AG04449 (cell line): Measurements from ENCODE around the gene PPFIBP2.

Experiments used
- CTCF ChIA-PET: fragments of 350-600 bp; formaldehyde crosslinking; extraction: SDS; loops from one replicate; lab custom pipeline; 2021; ENCODE audit warnings: antibody characterized with exemption; lab: Yijun Ruan, JAX
- POLR2A ChIA-PET: fragments of 400-600, 350-600 bp; formaldehyde crosslinking; extraction: SDS; loops from one replicate; lab custom pipeline; 2020; ENCODE audit warnings: antibody characterized with exemption, inconsistent platforms; lab: Yijun Ruan, JAX
- DNase-seq: peaks from one replicate; pipeline ENCODE4 v3.0.0-alpha.2; 2010; ENCODE audit warnings: low read depth, low spot score
- H3K4me3 ChIP-seq: 2 replicates; pipeline ENCODE4 v1.5.1; 2011; ENCODE audit warnings: low read depth, mild to moderate bottlenecking, control low read depth, low read length
- TF ChIP-seq, protein P1 (sequence below): IDR thresholded peaks from one replicate; pipeline ENCODE4 v1.5.1; 2011; ENCODE audit warnings: mild to moderate bottlenecking, moderate library complexity, low read length, control low read depth, inconsistent platforms; ENCODE audit not compliant: insufficient read depth; ENCODE audit errors: missing control alignments

PPFIBP2 gene

DNA sequence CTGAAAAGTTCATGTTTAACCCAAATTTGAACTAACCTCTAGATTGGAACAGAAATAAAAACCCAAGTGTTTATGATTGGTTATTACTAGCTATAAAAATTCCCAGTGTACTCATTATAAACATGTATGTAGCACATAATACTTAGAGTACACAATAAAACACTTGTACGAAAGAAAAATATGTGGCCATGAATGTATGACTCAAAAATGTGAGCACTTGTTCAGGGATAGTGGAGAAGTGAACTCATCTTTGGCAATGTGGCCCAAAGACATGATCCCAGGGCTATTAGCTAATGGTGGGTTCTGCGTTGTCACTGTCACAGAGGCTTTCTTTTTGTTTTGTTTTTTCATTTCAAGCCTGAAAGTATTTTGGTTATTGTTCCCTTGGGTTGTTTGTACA lies 72.0 kb downstream of the PPFIBP2 start:
- H3K4me3 ChIP-seq, result no peak overlapping the region
- ChIA-PET POLR2A (no interaction called here), CTCF (interaction anchor here (1.1 to 7.5 kb wide), 2 partner anchors 14 to 80 kb away, joined by 3 to 54 read pairs; no protein-coding TSS in a partner anchor)
- DNase-seq, result no peak
- TF ChIP-seq, protein P1, sequence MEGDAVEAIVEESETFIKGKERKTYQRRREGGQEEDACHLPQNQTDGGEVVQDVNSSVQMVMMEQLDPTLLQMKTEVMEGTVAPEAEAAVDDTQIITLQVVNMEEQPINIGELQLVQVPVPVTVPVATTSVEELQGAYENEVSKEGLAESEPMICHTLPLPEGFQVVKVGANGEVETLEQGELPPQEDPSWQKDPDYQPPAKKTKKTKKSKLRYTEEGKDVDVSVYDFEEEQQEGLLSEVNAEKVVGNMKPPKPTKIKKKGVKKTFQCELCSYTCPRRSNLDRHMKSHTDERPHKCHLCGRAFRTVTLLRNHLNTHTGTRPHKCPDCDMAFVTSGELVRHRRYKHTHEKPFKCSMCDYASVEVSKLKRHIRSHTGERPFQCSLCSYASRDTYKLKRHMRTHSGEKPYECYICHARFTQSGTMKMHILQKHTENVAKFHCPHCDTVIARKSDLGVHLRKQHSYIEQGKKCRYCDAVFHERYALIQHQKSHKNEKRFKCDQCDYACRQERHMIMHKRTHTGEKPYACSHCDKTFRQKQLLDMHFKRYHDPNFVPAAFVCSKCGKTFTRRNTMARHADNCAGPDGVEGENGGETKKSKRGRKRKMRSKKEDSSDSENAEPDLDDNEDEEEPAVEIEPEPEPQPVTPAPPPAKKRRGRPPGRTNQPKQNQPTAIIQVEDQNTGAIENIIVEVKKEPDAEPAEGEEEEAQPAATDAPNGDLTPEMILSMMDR, result no peak

DNA sequence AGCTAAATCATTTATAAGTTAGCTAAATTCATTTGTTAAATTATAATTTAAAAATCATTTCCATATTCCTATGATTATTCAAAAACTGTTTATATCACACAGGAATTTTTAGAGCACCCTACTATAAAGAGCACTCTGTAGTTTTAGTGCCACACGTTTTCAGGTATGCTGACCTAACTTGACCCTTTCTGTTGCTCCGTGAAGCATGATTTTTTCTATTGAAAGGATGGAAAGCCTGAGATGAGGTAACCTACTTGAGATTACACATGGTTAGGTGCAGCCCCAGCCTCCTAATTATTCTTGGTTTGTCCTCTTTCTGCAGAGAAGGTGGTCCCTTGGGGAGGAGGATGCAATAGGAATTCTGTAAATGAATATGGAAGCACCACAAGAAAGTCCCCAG lies 72.6 kb downstream of the PPFIBP2 start:
- TF ChIP-seq, protein P1, result no peak
- no peak for DNase-seq
- H3K4me3 ChIP-seq, result no peak overlapping the region
- CTCF ChIA-PET, result interaction anchor here (1.1 to 7.5 kb wide), 2 partner anchors 14 to 79 kb away, joined by 3 to 54 read pairs; no protein-coding TSS in a partner anchor
- POLR2A ChIA-PET, result no interaction called here

DNA sequence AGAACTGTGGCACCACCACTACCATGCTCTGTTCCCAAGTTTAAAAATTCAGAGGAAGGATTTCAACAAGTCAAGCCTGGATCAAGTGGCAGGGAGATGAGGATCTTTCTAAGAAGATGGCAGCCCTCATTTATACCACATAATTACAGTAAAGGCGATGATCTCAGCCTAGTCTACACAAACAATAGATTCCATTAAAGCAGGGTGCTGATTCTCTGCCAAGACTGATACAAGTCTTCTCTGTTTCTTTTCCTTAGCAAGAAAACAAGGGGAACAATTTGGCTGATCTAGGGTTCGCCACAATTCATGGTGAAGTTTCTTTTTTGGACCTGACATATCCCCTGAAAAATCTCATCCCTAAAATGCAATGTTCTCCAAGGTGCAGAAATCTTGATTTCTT lies 73.9 kb downstream of the PPFIBP2 start:
- ChIA-PET CTCF (no interaction called here), POLR2A (no interaction called here)
- no peak for DNase-seq
- TF ChIP-seq, protein P1, result no peak
- no peak overlapping the region for H3K4me3 ChIP-seq

DNA sequence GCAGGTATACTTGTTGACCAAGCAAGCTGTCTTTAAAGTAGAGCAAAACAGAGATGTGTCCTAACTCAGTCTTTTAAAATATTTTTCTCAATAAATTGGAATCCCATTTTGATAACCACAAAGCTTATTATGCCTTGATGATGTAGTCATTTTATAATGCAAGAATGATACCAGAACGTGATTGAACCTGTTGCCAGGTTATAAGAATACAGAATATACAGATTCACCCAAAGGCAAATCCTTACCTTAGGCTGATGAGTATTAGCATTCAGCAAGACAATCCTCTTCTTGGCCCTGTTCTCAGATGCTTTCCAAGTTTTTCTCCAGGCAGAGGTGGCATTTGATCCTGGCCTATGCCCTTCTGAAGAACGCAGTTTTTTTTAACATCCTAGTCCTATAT lies 76.1 kb downstream of the PPFIBP2 start:
- TF ChIP-seq, protein P1, result no peak
- H3K4me3 ChIP-seq, result no peak overlapping the region
- POLR2A ChIA-PET, result no interaction called here
- DNase-seq, result no peak
- CTCF ChIA-PET, result interaction anchor here (0.7 kb wide), 1 partner anchor 12 kb away, joined by 3 read pairs; no protein-coding TSS in a partner anchor

DNA sequence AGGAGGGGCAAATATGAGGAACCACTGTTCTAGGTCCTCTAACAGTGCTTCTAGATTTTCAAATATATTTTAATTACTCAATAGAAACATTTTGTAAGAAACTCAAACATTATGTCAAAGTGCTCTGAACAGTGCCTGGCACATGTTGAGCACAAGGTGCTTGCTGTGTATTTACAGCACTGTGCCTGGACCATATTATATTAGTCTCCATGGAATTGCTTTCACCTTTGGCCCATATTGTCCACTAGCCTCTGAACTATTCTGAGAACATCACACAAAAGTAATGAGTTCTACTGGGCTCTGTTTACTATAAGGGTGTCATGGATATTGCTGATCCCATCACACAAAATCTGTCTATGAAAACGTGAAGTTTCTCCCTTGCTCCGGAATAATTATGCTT lies 76.7 kb downstream of the PPFIBP2 start:
- H3K4me3 ChIP-seq, result no peak overlapping the region
- ChIA-PET CTCF (no interaction called here), POLR2A (no interaction called here)
- TF ChIP-seq, protein P1, result no peak
- no peak for DNase-seq

DNA sequence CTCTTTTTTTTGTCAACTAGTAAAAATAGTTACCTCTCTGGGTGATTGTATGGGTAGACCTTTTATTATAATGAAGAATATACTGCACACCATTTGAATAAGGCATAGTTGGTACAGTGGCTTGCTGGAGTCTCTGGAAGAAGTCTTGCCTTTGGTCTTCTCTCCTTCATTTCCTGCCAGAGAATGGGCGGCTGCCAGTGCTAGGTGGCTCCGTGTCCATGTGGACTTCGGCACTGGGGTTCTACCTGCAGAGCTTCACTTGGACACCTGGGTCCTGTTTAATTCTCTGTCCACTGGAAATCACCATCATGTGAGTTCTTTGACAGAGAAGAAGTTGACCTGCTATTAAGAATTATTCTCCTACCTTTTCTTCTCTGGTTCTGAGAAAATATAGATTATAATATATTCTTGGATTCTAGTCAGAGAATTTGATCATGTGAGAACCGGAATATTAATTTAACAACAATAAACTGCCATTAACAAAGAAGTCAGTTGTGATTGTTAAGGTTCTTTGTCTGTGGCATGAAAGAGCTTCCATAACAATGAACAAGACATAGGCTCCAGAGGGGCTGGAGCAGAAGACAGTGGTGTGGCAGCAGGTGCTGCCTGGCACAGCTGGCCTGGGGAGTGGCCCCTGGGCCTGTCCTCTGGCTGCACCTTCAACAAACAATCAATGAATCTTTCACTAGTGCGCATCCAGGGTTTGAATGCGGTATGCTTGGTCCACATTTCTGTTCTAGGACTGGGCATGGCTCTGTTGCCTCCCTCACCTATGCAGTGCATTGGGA lies 77.5 kb downstream of the PPFIBP2 start:
- TF ChIP-seq, protein P1, result no peak
- H3K4me3 ChIP-seq, result no peak overlapping the region
- ChIA-PET CTCF (interaction anchor here (1.6 kb wide), 1 partner anchor 20 kb away, joined by 6 read pairs; no protein-coding TSS in a partner anchor), POLR2A (no interaction called here)
- DNase-seq, result no peak
